LNCaP clone FGC (cell line): Measurements from ENCODE around the gene ADAMTS20.
A peak's percentile ranks its signal among the peaks of the same experiment; 100 is the strongest.

Experiments
- DNase-seq: peaks from one replicate; pipeline ENCODE4 v3.0.0-alpha.2; 2011; ENCODE audit warnings: low read depth
- H3K4me3 ChIP-seq: 2 replicates; pipeline ENCODE4 v1.5.1; 2011; ENCODE audit warnings: mild to moderate bottlenecking, low read depth, low read length, control low read depth
- CTCF ChIP-seq: IDR thresholded peaks from 2 replicates; pipeline ENCODE4 v1.5.1; 2012; ENCODE audit warnings: mild to moderate bottlenecking; ENCODE audit not compliant: control insufficient read depth, insufficient read depth; ENCODE audit errors: extremely low read depth

Gene ADAMTS20

GRCh38 chr12:43453761-43454160, 98.2 kb downstream of the ADAMTS20 start:
- no peak overlapping the region for H3K4me3 ChIP-seq
- DNase-seq: no peak
- no peak for TF ChIP-seq CTCF

GRCh38 chr12:43444940-43445564, 107.0 kb downstream of the ADAMTS20 start:
- DNase-seq: peak; percentile 25
- TF ChIP-seq CTCF: peak; percentile 76

GRCh38 chr12:43436597-43436996, 115.4 kb downstream of the ADAMTS20 start:
- TF ChIP-seq CTCF: no peak
- no peak overlapping the region for H3K4me3 ChIP-seq
- no peak for DNase-seq

More at GRCh38 chr12:43444940-43445564, 107.0 kb downstream of the ADAMTS20 start:
- no peak overlapping the region for H3K4me3 ChIP-seq

- H3K4me3 ChIP-seq: no peak overlapping the region
- no peak for DNase-seq
- no peak for TF ChIP-seq CTCF
Measured at GRCh38 chr12:43434614-43435013, 117.4 kb downstream of the ADAMTS20 start.

GRCh38 chr12:43428088-43428600, 123.9 kb downstream of the ADAMTS20 start:
- TF ChIP-seq CTCF: no peak
- H3K4me3 ChIP-seq: no peak overlapping the region

GRCh38 chr12:43425361-43425760, 126.6 kb downstream of the ADAMTS20 start:
- H3K4me3 ChIP-seq: no peak overlapping the region
- no peak for DNase-seq
- TF ChIP-seq CTCF: no peak

More at GRCh38 chr12:43428088-43428600, 123.9 kb downstream of the ADAMTS20 start:
- no peak for DNase-seq

GRCh38 chr12:43416981-43417380, 135.0 kb downstream of the ADAMTS20 start:
- no peak overlapping the region for H3K4me3 ChIP-seq
- DNase-seq: no peak
- no peak for TF ChIP-seq CTCF
